Lung (tissue), 12 donors: ENCODE data around the gene CTXND1. TPM values are rescaled to one million over a fixed set of nuclear protein-coding genes. Genes with fewer than 3 reads are reported as not detected.

ENCODE experiments used
- ATAC-seq: fragments of 200-7000 bp; cut with Tn5 transposase; one replicate; pipeline ENCODE4 v1.9.1; 2020; ENCODE audit warnings: moderate number of reproducible peaks; ENCODE audit not compliant: insufficient read depth, low FRiP score
- DNase-seq, 3 donors: peaks; one replicate each; pipeline ENCODE4 v3.0.0-alpha.2; 2013 to 2017
- H3K27ac ChIP-seq, 2 donors: one replicate each; pipeline ENCODE4 v1.5.1; 2013; ENCODE audit warnings: mild to moderate bottlenecking in 2 of 2, moderate library complexity in 2 of 2, control low read depth in 1 of 2, inconsistent platforms in 1 of 2, low read depth in 1 of 2, low read length in 1 of 2
- H3K27me3 ChIP-seq, 3 donors: one replicate each; pipeline ENCODE4 v1.5.1; 2013; ENCODE audit warnings: low read length in 2 of 3; ENCODE audit not compliant: control insufficient read depth in 3 of 3, insufficient read depth in 3 of 3
- H3K36me3 ChIP-seq, 4 donors: one replicate each; pipeline ENCODE4 v1.5.1; 2013; ENCODE audit warnings: low read length in 4 of 4, mild to moderate bottlenecking in 1 of 4, moderate library complexity in 1 of 4; ENCODE audit not compliant: control insufficient read depth in 4 of 4, insufficient read depth in 4 of 4
- H3K4me1 ChIP-seq, 5 donors: one replicate each; pipeline ENCODE4 v1.5.1; 2013; ENCODE audit warnings: low read length in 5 of 5, mild to moderate bottlenecking in 2 of 5, moderate library complexity in 1 of 5; ENCODE audit not compliant: control insufficient read depth in 5 of 5, insufficient read depth in 5 of 5
- H3K4me3 ChIP-seq: one replicate; pipeline ENCODE4 v1.5.1; 2013; ENCODE audit warnings: mild to moderate bottlenecking, control low read depth, moderate library complexity
- H3K9ac ChIP-seq, 2 donors: one replicate each; pipeline ENCODE4 v1.5.1; 2013; ENCODE audit warnings: low read length in 2 of 2, control low read depth in 1 of 2; ENCODE audit not compliant: insufficient read depth in 1 of 2
- H3K9me3 ChIP-seq, 4 donors: one replicate each; pipeline ENCODE4 v1.5.1; 2013; ENCODE audit warnings: low read length in 3 of 4, mild to moderate bottlenecking in 1 of 4, moderate library complexity in 1 of 4; ENCODE audit not compliant: control insufficient read depth in 4 of 4, insufficient read depth in 3 of 4
- WGBS, 2 donors: extraction: QIAGEN DNeasy Blood & Tissue Kit; methylation state at CpG; one replicate each; pipeline ENCODE4 v1.1.7; 2013; 5-methylcytosine and 5-hydroxymethylcytosine counted together
- polyA plus RNA-seq, 2 donors: library from polyadenylated mRNA; stranded (reverse); fragments of 200-250 nt; gene quantifications; one replicate each; pipeline ENCODE4 v1.2.1, GENCODE V29; 2013
- total RNA-seq, 2 donors: library from RNA; depleted of rRNA in 1 of 2; stranded (reverse); fragments of >200 nt in 1 of 2; gene quantifications; one replicate each; pipeline ENCODE4 v1.2.1, GENCODE V29; 2014 to 2021
- TF ChIP-seq, protein P1 (sequence below): IDR thresholded peaks from 2 replicates; pipeline ENCODE4 v1.5.1; 2012; ENCODE audit warnings: mild to moderate bottlenecking; ENCODE audit errors: control extremely low read depth, extremely low read depth
- donor health status: control.
- donor health status: control.
- donor health status: Bipolar disorder and iron deficiency.
- donor health status: healthy.
- donor health status: DM: yes; HTN: yes; CAD: no.

Gene CTXND1
- total and polyA plus RNA-seq, 4 donors: 0.10 to 2.4 (median 1.5) TPM

DNA sequence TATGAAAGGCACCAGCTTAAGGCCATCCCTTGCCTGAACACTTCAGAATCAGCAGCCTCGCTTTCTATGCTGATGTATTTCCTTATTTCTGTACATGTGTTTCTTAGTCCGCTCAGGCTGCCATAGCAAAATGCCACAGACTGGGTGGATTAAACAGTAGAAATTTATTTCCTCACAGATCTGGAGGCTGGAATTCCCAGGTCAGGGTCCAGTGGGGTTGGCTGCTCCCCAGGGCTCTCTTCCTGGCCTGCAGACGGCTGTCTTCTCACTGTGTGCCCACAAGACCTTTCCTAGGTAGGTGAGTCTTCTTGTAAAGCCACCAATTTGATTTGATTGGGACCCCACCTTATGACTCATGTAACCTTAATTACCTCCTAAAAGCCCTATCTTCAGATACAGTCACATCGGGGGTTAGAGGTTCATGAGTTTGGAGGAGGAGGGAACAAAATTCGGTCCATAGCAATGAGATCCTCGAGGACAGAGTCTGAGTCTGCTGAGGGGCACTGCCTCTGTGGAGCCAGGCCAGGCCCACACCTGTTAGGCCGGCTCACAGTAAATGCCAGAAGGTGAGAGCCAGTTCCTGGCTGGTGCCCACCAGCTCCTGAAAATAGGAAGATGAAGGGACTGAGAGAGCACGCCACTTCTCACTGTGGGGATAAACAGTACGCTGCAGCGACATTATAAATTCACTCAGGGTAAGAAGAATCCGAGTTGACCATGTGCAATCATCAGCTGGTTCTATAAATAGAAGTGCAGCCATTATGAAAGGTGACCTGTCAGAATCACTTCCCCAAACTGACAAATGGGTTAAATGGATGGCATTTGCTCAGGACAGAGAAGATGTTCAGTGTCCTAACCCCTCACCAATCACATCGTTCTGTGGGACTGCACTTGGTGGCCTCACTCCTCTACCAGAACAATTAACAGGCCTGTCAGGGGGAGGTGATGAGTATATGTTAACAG, 41.1 kb downstream of the CTXND1 start:
- H3K27ac ChIP-seq: no peak overlapping the region
- no peak overlapping the region for H3K9ac ChIP-seq
- WGBS, 2 donors: 56 to 66% methylated on average over 12 of the region's 12 CpGs

DNA sequence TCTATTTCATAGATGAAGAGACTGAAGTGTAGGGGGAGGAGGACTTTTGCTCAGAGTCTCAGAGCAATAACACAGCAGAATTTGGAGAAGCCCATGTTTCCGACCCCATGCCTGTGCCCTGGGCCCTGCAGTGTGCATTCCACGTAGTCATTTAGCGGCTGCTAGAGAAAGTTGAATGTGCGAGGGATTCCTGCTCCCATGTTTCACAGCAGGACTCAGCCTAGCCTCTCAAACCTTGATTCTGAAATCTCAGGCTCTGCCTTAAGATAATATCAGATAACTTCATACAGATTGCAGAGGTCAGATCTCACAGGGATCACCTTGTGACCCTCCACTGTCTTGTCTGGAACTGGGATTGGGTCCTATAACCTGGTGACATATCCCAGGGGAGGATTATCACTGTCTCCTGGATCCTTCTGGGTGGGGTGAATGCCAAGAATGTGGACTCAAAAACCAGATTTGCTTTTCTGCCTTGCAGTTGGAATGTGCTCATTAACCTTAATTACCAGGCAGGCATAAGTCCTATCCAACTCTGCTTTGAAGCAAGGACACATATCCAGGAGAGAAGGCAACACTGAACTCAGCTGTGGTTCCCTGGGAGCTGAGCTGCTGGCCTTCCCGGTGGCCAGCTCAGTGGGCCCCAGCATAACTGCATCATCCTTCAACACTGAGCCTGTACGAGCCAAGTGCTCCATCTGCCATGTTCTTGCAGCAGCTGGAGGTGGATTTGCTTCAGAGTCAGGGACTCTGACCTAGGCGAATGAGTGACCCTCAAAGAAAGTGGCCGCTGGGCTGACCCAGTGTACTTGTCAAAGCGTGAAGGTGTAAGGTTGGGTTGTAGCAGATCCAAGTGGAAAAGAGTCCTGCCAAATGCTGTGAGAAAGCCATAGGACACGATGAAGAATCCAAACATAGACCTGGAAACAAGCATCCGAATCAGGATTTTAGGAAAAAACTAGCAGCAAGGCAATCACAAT, 43.0 kb downstream of the CTXND1 start:
- DNase-seq (no peak), ATAC-seq (no peak)
- TF ChIP-seq, protein P1, sequence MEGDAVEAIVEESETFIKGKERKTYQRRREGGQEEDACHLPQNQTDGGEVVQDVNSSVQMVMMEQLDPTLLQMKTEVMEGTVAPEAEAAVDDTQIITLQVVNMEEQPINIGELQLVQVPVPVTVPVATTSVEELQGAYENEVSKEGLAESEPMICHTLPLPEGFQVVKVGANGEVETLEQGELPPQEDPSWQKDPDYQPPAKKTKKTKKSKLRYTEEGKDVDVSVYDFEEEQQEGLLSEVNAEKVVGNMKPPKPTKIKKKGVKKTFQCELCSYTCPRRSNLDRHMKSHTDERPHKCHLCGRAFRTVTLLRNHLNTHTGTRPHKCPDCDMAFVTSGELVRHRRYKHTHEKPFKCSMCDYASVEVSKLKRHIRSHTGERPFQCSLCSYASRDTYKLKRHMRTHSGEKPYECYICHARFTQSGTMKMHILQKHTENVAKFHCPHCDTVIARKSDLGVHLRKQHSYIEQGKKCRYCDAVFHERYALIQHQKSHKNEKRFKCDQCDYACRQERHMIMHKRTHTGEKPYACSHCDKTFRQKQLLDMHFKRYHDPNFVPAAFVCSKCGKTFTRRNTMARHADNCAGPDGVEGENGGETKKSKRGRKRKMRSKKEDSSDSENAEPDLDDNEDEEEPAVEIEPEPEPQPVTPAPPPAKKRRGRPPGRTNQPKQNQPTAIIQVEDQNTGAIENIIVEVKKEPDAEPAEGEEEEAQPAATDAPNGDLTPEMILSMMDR: no peak
- Histone ChIP-seq H3K27me3 (no peaks in the 10 kb centered on the region), H3K36me3 (peaks cover 0 to 2% (median 0%) of the 10 kb centered on the region in 4 donors), H3K4me1 (peaks cover 0 to 27% (median 0%) of the 10 kb centered on the region in 5 donors), H3K9me3 (peaks cover 0 to 7% (median 0%) of the 10 kb centered on the region in 4 donors), H3K9ac (no peak overlapping the region), H3K4me3 (no peak overlapping the region), H3K27ac (no peak overlapping the region)
- 87 to 92% methylated on average over 11 of the region's 11 CpGs for WGBS, 2 donors

More for the DNA sequence above, 41.1 kb downstream of the CTXND1 start:
- Histone ChIP-seq H3K4me3 (no peak overlapping the region), H3K9me3 (peaks cover 0 to 7% (median 0%) of the 10 kb centered on the region in 4 donors), H3K36me3 (peaks cover 0 to 2% (median 0%) of the 10 kb centered on the region in 4 donors), H3K27me3 (no peaks in the 10 kb centered on the region), H3K4me1 (peaks cover 0 to 40% (median 0%) of the 10 kb centered on the region in 5 donors)
- ATAC-seq: no peak
- no peak for DNase-seq
- TF ChIP-seq, protein P1: no peak

DNA sequence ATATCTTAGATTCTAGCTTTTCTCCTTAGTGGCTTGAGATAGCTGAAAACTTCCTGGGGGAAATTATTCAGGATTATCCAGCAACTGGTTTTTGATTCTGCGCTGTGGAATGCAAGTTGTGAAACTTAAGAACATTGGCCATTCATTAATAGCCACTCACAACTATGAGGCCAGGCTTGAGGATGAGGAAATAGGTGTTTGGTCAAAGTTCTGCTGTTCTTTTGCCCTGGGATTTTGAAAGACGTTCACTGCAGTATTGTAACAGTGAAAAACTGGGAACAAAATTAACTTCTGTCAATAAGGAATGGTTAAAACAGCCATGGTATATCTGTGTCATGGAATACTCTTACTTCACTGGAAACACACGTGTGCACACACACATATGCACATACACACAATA, 44.1 kb downstream of the CTXND1 start:
- WGBS, 2 donors: 57 to 71% methylated on average over 3 of the region's 3 CpGs
- Histone ChIP-seq H3K4me1 (peaks cover 0 to 27% (median 0%) of the 10 kb centered on the region in 5 donors), H3K27me3 (no peaks in the 10 kb centered on the region), H3K36me3 (peaks cover 0 to 5% (median 0%) of the 10 kb centered on the region in 4 donors), H3K9ac (no peak overlapping the region), H3K9me3 (peaks cover 0 to under 1% (median 0%) of the 10 kb centered on the region in 4 donors), H3K27ac (no peak overlapping the region), H3K4me3 (no peak overlapping the region)
- ATAC-seq: no peak
- DNase-seq: peak in 1 of 3 donors; percentile 56
- TF ChIP-seq, protein P1: no peak
